Central memory CD4-positive, alpha-beta T cell (primary cell): Measurements from ENCODE around the gene STPG1.
"Not testable (repeated sequence)": the region's sequence is repeated elsewhere in the genome, so short reads cannot be mapped to it uniquely, and the experiment has no call there.

Experiments
- DNase-seq: peaks from one replicate; pipeline ENCODE4 v3.0.0; 2022
- total RNA-seq, 3 experiments: gene quantifications; one replicate each; lab custom pipeline; 2026; lab: John Stamatoyannopoulos, UW

Gene STPG1
- total RNA-seq, result 6.0 to 6.9 (median 6.8) reads per million in 3 experiments

- DNase-seq, result peak; percentile 63
These were observed at the start of gene STPG1 for GRCh38 chr1:24413350-24414163. STPG1 (minus strand) TSS chr1:24413782; CDS start chr1:24401388, 12,394 bp downstream.

- DNase-seq, result not testable (repeated sequence)
These were observed 48.5 kb upstream of the STPG1 start for GRCh38 chr1:24462128-24462527.

GRCh38 chr1:24459551-24460266, 46.1 kb upstream of the STPG1 start:
- no peak for DNase-seq

GRCh38 chr1:24457866-24458265, 44.3 kb upstream of the STPG1 start:
- no peak for DNase-seq

GRCh38 chr1:24455272-24455671, 41.7 kb upstream of the STPG1 start:
- no peak for DNase-seq

GRCh38 chr1:24454673-24455072, 41.1 kb upstream of the STPG1 start:
- DNase-seq, result no peak

- no peak for DNase-seq
These were observed 39.4 kb upstream of the STPG1 start for GRCh38 chr1:24452922-24453485.

GRCh38 chr1:24451746-24452145, 38.2 kb upstream of the STPG1 start:
- no peak for DNase-seq

GRCh38 chr1:24450857-24451397, 37.3 kb upstream of the STPG1 start:
- no peak for DNase-seq

GRCh38 chr1:24450316-24450715, 36.7 kb upstream of the STPG1 start:
- DNase-seq, result no peak

GRCh38 chr1:24446446-24446845, 32.9 kb upstream of the STPG1 start:
- not testable (repeated sequence) for DNase-seq

- no peak for DNase-seq
These were observed 29.7 kb upstream of the STPG1 start for GRCh38 chr1:24443241-24443656.

- no peak for DNase-seq
These were observed 29.2 kb upstream of the STPG1 start for GRCh38 chr1:24442764-24443163.

GRCh38 chr1:24441996-24442668, 28.6 kb upstream of the STPG1 start:
- no peak for DNase-seq

GRCh38 chr1:24441480-24441879, 27.9 kb upstream of the STPG1 start:
- no peak for DNase-seq

GRCh38 chr1:24440436-24440835, 26.9 kb upstream of the STPG1 start:
- DNase-seq, result no peak

GRCh38 chr1:24438423-24438901, 24.9 kb upstream of the STPG1 start:
- DNase-seq, result no peak

GRCh38 chr1:24437631-24438396, 24.2 kb upstream of the STPG1 start:
- no peak for DNase-seq

GRCh38 chr1:24435782-24436365, 22.3 kb upstream of the STPG1 start:
- DNase-seq, result no peak

- DNase-seq, result no peak
These were observed 13.9 kb upstream of the STPG1 start for GRCh38 chr1:24427545-24427862.

GRCh38 chr1:24426744-24427544, 13.4 kb upstream of the STPG1 start:
- DNase-seq, result no peak
